K562 (cell line): ENCODE results near the gene DGKB.

Experiments used
- BHLHE40 ChIP-seq: IDR thresholded peaks from 2 replicates; pipeline ENCODE4 v1.6.1; 2011; ENCODE audit warnings: low read length, improper control_type of control experiment
- CTCF ChIP-seq, 3 experiments: IDR thresholded peaks in 2 of 3; conservative IDR thresholded peaks in 1 of 3; 2 replicates each; pipeline ENCODE4 v1.5.1; 2011 to 2012; ENCODE audit warnings: low read length in 3 of 3, mild to moderate bottlenecking in 3 of 3, control low read depth in 2 of 3, improper control_type of control experiment in 1 of 3, inconsistent platforms in 1 of 3, low read depth in 1 of 3, mixed read lengths in 1 of 3, moderate library complexity in 1 of 3; ENCODE audit not compliant: insufficient read depth in 2 of 3
- FUS ChIP-seq: fragments of 200-400 bp; formaldehyde crosslinking; optimal IDR thresholded peaks from 2 replicates; pipeline ENCODE3; 2017; ENCODE audit warnings: low read depth, low read length
- HMG20B ChIP-seq: fragments of 250-450 bp; sonication (Bioruptor Pico); IDR thresholded peaks from 2 replicates; pipeline ENCODE4 v1.5.0; 2021; ENCODE audit warnings: mild to moderate bottlenecking
- JUNB ChIP-seq: fragments of 450-650 bp; formaldehyde crosslinking; conservative IDR thresholded peaks from 2 replicates; pipeline ENCODE4 v1.4.0; 2020; ENCODE audit warnings: mild to moderate bottlenecking
- PATZ1 ChIP-seq: fragments of 250-450 bp; sonication (Bioruptor Pico); IDR thresholded peaks from 2 replicates; pipeline ENCODE4 v1.5.0; 2020; ENCODE audit warnings: mild to moderate bottlenecking, borderline replicate concordance
- PHF20 ChIP-seq: fragments of 450-650 bp; IDR thresholded peaks from 2 replicates; pipeline ENCODE4 v1.6.1; 2018; ENCODE audit not compliant: partially characterized antibody
- RBM14 ChIP-seq: fragments of 200-400 bp; formaldehyde crosslinking; IDR thresholded peaks from 2 replicates; pipeline ENCODE4 v1.6.1; 2018; ENCODE audit warnings: low read depth, mild to moderate bottlenecking, low read length, moderate library complexity, borderline replicate concordance; ENCODE audit not compliant: insufficient read depth
- TAF1 ChIP-seq: IDR thresholded peaks from 2 replicates; pipeline ENCODE4 v1.6.1; 2011; ENCODE audit warnings: mild to moderate bottlenecking, low read length, moderate library complexity; ENCODE audit not compliant: insufficient read depth, control insufficient read depth, severe bottlenecking; ENCODE audit errors: extremely low read depth
- ZNF274 ChIP-seq: IDR thresholded peaks from 2 replicates; pipeline ENCODE4 v1.6.1; 2011; ENCODE audit warnings: low read depth, mild to moderate bottlenecking, low read length, moderate library complexity, borderline replicate concordance
- TF ChIP-seq, protein P1 (sequence below): sonication (generic); formaldehyde crosslinking; IDR thresholded peaks from 2 replicates; pipeline ENCODE4 v1.8.0; 2022; ENCODE audit warnings: missing genetic modification reagents, mild to moderate bottlenecking, borderline replicate concordance
- TF ChIP-seq, protein P2 (sequence below): sonication (generic); formaldehyde crosslinking; IDR thresholded peaks from 2 replicates; pipeline ENCODE4 v1.5.0; 2020; ENCODE audit warnings: missing genetic modification reagents
- TF ChIP-seq, protein P3 (sequence below): IDR thresholded peaks from 2 replicates; pipeline ENCODE4 v1.6.1; 2012; ENCODE audit warnings: low read depth, low read length, improper control_type of control experiment, borderline replicate concordance

- TF ChIP-seq RBM14, result no peak
- no peak for TF ChIP-seq FUS
- no peak for TF ChIP-seq PHF20
- no peak for TF ChIP-seq ZNF274
- no peak for TF ChIP-seq CTCF (IDR thresholded peaks at IDR 0.05 in 2 of 3, conservative IDR thresholded peaks at IDR 0.05 in 1 of 3; ENCODE audit: insufficient read depth in 2 of 3, low read depth in 1 of 3, low read length in 3 of 3)
- TF ChIP-seq, protein P1, sequence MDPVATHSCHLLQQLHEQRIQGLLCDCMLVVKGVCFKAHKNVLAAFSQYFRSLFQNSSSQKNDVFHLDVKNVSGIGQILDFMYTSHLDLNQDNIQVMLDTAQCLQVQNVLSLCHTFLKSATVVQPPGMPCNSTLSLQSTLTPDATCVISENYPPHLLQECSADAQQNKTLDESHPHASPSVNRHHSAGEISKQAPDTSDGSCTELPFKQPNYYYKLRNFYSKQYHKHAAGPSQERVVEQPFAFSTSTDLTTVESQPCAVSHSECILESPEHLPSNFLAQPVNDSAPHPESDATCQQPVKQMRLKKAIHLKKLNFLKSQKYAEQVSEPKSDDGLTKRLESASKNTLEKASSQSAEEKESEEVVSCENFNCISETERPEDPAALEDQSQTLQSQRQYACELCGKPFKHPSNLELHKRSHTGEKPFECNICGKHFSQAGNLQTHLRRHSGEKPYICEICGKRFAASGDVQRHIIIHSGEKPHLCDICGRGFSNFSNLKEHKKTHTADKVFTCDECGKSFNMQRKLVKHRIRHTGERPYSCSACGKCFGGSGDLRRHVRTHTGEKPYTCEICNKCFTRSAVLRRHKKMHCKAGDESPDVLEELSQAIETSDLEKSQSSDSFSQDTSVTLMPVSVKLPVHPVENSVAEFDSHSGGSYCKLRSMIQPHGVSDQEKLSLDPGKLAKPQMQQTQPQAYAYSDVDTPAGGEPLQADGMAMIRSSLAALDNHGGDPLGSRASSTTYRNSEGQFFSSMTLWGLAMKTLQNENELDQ (CRISPR knock-in tag), result no peak
- TF ChIP-seq JUNB (CRISPR knock-in tag), result no peak
- no peak for TF ChIP-seq HMG20B (CRISPR knock-in tag)
- no peak for TF ChIP-seq TAF1
- TF ChIP-seq PATZ1 (CRISPR knock-in tag), result no peak
- no peak for TF ChIP-seq BHLHE40
- TF ChIP-seq, protein P2, sequence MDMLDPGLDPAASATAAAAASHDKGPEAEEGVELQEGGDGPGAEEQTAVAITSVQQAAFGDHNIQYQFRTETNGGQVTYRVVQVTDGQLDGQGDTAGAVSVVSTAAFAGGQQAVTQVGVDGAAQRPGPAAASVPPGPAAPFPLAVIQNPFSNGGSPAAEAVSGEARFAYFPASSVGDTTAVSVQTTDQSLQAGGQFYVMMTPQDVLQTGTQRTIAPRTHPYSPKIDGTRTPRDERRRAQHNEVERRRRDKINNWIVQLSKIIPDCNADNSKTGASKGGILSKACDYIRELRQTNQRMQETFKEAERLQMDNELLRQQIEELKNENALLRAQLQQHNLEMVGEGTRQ (CRISPR knock-in tag), result no peak
- TF ChIP-seq, protein P3, sequence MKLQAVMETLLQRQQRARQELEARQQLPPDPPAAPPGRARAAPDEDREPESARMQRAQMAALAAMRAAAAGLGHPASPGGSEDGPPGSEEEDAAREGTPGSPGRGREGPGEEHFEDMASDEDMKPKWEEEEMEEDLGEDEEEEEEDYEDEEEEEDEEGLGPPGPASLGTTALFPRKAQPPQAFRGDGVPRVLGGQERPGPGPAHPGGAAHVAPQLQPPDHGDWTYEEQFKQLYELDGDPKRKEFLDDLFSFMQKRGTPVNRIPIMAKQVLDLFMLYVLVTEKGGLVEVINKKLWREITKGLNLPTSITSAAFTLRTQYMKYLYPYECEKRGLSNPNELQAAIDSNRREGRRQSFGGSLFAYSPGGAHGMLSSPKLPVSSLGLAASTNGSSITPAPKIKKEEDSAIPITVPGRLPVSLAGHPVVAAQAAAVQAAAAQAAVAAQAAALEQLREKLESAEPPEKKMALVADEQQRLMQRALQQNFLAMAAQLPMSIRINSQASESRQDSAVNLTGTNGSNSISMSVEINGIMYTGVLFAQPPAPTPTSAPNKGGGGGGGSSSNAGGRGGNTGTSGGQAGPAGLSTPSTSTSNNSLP, result no peak
Measured at GRCh38 chr7:14745076-14745475, 157.5 kb downstream of the DGKB start.
